SK-N-SH treated with all-trans-retinoic acid at 6 μM for 48 hours (cell line): ENCODE results near the gene CYLD.

Source experiments
- ARNTL ChIP-seq: fragments of 450-650 bp; formaldehyde crosslinking; IDR thresholded peaks from 2 replicates; pipeline ENCODE4 v1.5.0; 2020; ENCODE audit warnings: low read depth, mild to moderate bottlenecking, moderate library complexity, borderline replicate concordance
- TF ChIP-seq, protein P1 (sequence below): fragments of 250-450 bp; sonication (Bioruptor Pico); IDR thresholded peaks from 2 replicates; pipeline ENCODE4 v1.8.0; 2021; ENCODE audit warnings: low read depth, mild to moderate bottlenecking, moderate library complexity, borderline replicate concordance

DNA sequence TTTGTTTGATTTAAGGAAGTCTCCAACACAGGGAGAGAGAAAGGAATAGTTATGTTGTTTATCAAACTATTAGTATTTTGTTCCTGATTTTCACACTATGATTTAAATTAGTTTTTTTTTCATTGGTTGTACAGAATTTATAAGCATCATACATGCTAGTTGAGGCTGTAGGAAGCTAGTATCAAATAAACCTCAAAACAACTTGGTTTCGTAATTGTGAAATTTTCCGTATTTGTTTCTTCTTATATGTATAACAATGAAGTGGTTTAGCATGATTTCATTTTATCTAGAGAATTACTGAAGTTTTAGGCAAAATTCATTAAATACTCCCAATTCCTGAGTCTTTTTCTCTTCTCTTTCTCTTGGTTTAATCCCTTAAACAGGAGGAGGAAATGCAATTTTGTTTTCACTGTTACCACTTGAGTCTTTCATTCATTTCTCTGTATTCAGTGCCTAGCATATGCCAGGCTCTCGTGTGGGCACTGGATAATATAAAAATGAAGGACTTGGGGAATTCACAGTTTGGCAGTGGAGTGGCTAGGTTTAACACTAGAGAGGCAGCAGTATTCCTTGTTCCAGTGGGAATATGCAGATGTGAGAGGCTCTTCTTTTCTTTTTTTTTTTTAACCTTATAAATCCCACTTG lies 1.8 kb downstream of the CYLD start:
- TF ChIP-seq ARNTL (CRISPR knock-in tag), result no peak
- TF ChIP-seq, protein P1, sequence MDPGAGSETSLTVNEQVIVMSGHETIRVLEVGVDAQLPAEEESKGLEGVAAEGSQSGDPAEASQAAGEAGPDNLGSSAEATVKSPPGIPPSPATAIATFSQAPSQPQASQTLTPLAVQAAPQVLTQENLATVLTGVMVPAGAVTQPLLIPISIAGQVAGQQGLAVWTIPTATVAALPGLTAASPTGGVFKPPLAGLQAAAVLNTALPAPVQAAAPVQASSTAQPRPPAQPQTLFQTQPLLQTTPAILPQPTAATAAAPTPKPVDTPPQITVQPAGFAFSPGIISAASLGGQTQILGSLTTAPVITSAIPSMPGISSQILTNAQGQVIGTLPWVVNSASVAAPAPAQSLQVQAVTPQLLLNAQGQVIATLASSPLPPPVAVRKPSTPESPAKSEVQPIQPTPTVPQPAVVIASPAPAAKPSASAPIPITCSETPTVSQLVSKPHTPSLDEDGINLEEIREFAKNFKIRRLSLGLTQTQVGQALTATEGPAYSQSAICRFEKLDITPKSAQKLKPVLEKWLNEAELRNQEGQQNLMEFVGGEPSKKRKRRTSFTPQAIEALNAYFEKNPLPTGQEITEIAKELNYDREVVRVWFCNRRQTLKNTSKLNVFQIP (CRISPR knock-in tag), result no peak
